Tibial nerve (tissue), 4 donors: ENCODE results near the gene CARD18. TPM values are rescaled to one million over a fixed set of nuclear protein-coding genes. Genes with fewer than 3 reads are reported as not detected.

Experiments
- DNase-seq, 2 donors: peaks; one replicate each; pipeline ENCODE4 v3.0.0-alpha.2; 2019; ENCODE audit warnings: low spot score in 2 of 2
- H3K27ac ChIP-seq, 4 donors: fragments of 200-600 bp; sonication (generic) in 3 of 4; one replicate each; pipeline ENCODE4 v1.5.1; 2017 to 2019; ENCODE audit warnings: mild to moderate bottlenecking in 1 of 4
- H3K27me3 ChIP-seq, 2 donors: fragments of 200-600 bp; sonication (generic) in 1 of 2; one replicate each; pipeline versions ENCODE4 v1.5.1 to v1.6.0; 2017 to 2019
- H3K36me3 ChIP-seq, 3 donors: fragments of 200-600 bp; sonication (generic); one replicate each; pipeline ENCODE4 v1.5.1; 2018 to 2019
- H3K4me1 ChIP-seq, 4 donors: fragments of 200-600 bp; sonication (generic) in 3 of 4; one replicate each; pipeline ENCODE4 v1.5.1; 2017 to 2019
- H3K4me3 ChIP-seq, 4 donors: fragments of 200-600 bp; sonication (generic) in 3 of 4; one replicate each; pipeline ENCODE4 v1.5.1; 2017 to 2019; ENCODE audit warnings: mild to moderate bottlenecking in 1 of 4, moderate library complexity in 1 of 4
- H3K9me3 ChIP-seq, 4 donors: fragments of 200-600 bp; sonication (generic) in 3 of 4; one replicate each; pipeline ENCODE4 v1.5.1; 2017 to 2019
- EP300 ChIP-seq, 2 donors: sonication (generic); formaldehyde crosslinking; IDR thresholded peaks; one replicate each; pipeline ENCODE4 v1.6.1; 2017; ENCODE audit warnings: antibody characterized with exemption in 2 of 2, mild to moderate bottlenecking in 1 of 2
- POLR2A ChIP-seq, 2 donors: fragments of 450-650 bp; IDR thresholded peaks; one replicate each; pipeline ENCODE4 v1.6.1; 2017; ENCODE audit warnings: antibody characterized with exemption in 2 of 2, mild to moderate bottlenecking in 2 of 2, moderate library complexity in 2 of 2
- WGBS, 2 donors: methylation state at CpG; one replicate each; pipeline ENCODE4 v1.1.5; 2018; 5-methylcytosine and 5-hydroxymethylcytosine counted together
- total RNA-seq, 4 donors: library from RNA; depleted of rRNA; stranded (reverse); fragments of >200 nt; gene quantifications; one replicate each; pipeline ENCODE4 v1.1.0, GENCODE V29; 2016
- TF ChIP-seq, protein P1 (sequence below), 5 experiments: fragments of 200-600 bp in 3 of 5; fragments of 450-650 bp in 2 of 5; sonication (generic) in 3 of 5; IDR thresholded peaks; one replicate each; pipeline ENCODE4 v1.5.1; 2016 to 2019; ENCODE audit warnings: antibody characterized with exemption in 5 of 5, mild to moderate bottlenecking in 3 of 5, moderate library complexity in 2 of 5

The CARD18 gene
- total RNA-seq, 4 donors from 2014 or later, result not detected

DNA sequence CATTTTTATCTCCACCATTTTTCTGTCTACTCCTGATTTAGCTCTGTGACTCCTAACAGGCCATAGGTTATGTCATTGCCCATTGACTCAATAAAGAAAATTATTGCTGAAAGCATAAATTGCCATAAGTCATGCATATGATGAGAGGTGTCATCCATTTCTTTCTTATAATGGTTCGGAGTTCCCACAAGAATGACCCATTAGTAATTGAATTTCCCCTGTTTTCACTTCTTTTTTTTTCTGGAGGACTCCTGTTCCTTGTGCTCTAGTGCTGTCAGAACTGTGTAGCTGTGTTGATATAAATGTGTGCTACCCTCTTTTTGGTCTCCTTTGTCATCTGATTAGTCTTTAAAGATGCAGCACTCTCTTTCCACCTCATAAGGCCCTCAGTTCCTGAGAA, 22.9 kb upstream of the CARD18 start:
- no peaks in the 10 kb centered on the region for H3K27me3 ChIP-seq
- WGBS, 2 donors, result 44 to 81% methylated on average over 1 of the region's 1 CpG
- H3K4me1 ChIP-seq, result no peaks in the 10 kb centered on the region
- no peaks in the 10 kb centered on the region for H3K36me3 ChIP-seq
- H3K4me3 ChIP-seq, result no peak overlapping the region
- H3K9me3 ChIP-seq, result no peaks in the 10 kb centered on the region
- H3K27ac ChIP-seq, result no peak overlapping the region
- TF ChIP-seq, protein P1, sequence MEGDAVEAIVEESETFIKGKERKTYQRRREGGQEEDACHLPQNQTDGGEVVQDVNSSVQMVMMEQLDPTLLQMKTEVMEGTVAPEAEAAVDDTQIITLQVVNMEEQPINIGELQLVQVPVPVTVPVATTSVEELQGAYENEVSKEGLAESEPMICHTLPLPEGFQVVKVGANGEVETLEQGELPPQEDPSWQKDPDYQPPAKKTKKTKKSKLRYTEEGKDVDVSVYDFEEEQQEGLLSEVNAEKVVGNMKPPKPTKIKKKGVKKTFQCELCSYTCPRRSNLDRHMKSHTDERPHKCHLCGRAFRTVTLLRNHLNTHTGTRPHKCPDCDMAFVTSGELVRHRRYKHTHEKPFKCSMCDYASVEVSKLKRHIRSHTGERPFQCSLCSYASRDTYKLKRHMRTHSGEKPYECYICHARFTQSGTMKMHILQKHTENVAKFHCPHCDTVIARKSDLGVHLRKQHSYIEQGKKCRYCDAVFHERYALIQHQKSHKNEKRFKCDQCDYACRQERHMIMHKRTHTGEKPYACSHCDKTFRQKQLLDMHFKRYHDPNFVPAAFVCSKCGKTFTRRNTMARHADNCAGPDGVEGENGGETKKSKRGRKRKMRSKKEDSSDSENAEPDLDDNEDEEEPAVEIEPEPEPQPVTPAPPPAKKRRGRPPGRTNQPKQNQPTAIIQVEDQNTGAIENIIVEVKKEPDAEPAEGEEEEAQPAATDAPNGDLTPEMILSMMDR (IDR thresholded peaks at IDR 0.05), result no peak
- TF ChIP-seq EP300 (IDR thresholded peaks at IDR 0.05), result no peak
- no peak for TF ChIP-seq POLR2A (IDR thresholded peaks at IDR 0.05)
- no peak for DNase-seq

DNA sequence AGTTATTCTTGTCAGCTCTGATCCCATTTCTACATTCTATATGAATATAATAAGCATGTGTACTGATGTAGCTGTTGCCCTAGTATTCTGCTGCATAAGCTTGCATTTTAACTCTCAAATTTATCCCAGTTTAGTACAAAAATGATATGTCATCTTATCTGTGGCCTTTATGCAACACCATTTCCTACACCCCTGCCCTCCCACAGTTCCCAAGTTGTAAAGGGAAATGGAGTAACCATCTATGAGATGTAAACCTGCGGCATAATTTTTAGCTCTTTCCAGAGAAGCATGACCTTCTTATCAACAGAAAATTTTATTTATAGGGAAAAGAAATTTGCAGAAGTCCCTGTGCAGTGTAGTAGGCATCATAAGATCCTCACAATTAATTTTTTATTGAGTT, 18.9 kb upstream of the CARD18 start:
- Histone ChIP-seq H3K36me3 (no peaks in the 10 kb centered on the region), H3K9me3 (no peaks in the 10 kb centered on the region), H3K27me3 (no peaks in the 10 kb centered on the region), H3K27ac (no peak overlapping the region), H3K4me3 (no peak overlapping the region), H3K4me1 (no peaks in the 10 kb centered on the region)
- TF ChIP-seq EP300 (IDR thresholded peaks at IDR 0.05) (no peak), POLR2A (IDR thresholded peaks at IDR 0.05) (no peak)
- TF ChIP-seq, protein P1 (IDR thresholded peaks at IDR 0.05), result no peak
- 87 to 95% methylated on average over 1 of the region's 1 CpG for WGBS, 2 donors
- DNase-seq, result no peak

DNA sequence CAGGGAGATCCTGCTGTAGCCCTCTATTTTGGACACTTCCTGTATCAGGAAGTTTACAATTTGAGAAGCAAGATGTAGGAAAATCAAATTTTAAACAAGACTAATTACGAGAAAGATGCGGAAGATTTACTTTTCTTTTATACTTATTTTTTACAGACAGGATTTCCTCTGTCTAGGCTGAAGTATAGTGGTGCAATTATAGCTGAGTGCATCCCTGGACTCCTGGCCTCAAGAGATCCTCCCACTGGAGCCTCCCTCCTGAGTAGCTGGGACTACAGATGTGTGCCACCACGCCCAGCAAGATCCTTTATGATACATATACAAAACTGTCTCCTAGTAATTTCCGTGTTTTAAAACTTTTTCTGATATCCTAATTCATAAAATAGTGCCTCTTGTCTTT, 17.2 kb upstream of the CARD18 start:
- no peaks in the 10 kb centered on the region for H3K27me3 ChIP-seq
- no peak for DNase-seq
- 76 to 83% methylated on average over 4 of the region's 4 CpGs for WGBS, 2 donors

DNA sequence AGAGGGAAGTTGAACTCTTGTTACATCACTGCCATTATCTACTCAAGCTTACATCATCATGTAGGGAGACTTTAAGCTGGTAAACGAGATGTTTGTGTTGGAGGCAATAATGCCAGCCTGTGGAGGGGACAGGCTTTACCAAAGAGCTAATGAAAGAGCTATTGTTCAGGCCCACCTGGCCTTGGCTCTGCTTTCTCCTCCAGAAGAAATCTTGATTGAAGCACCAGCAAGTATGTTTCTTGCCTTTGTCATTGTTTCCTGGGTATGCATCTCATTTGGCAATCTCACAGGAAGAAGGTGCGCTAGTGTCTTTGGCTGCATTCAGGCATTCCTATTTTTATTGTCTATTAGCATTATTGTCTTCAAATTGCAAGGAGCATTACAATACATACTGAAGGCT, 16.7 kb upstream of the CARD18 start:
- H3K9me3 ChIP-seq, result no peaks in the 10 kb centered on the region
- H3K27me3 ChIP-seq, result no peaks in the 10 kb centered on the region
- no peaks in the 10 kb centered on the region for H3K36me3 ChIP-seq
- TF ChIP-seq, protein P1 (IDR thresholded peaks at IDR 0.05), result no peak
- TF ChIP-seq POLR2A (IDR thresholded peaks at IDR 0.05) (no peak), EP300 (IDR thresholded peaks at IDR 0.05) (no peak)
- no peaks in the 10 kb centered on the region for H3K4me1 ChIP-seq
- no peak overlapping the region for H3K4me3 ChIP-seq
- no peak overlapping the region for H3K27ac ChIP-seq
- 63 to 64% methylated on average over 2 of the region's 2 CpGs for WGBS, 2 donors
- DNase-seq, result no peak

More for the DNA sequence above, 17.2 kb upstream of the CARD18 start:
- Histone ChIP-seq H3K4me1 (no peaks in the 10 kb centered on the region), H3K4me3 (no peak overlapping the region), H3K36me3 (no peaks in the 10 kb centered on the region), H3K27ac (no peak overlapping the region), H3K9me3 (no peaks in the 10 kb centered on the region)
- TF ChIP-seq, protein P1 (IDR thresholded peaks at IDR 0.05), result no peak
- TF ChIP-seq POLR2A (IDR thresholded peaks at IDR 0.05) (no peak), EP300 (IDR thresholded peaks at IDR 0.05) (no peak)

DNA sequence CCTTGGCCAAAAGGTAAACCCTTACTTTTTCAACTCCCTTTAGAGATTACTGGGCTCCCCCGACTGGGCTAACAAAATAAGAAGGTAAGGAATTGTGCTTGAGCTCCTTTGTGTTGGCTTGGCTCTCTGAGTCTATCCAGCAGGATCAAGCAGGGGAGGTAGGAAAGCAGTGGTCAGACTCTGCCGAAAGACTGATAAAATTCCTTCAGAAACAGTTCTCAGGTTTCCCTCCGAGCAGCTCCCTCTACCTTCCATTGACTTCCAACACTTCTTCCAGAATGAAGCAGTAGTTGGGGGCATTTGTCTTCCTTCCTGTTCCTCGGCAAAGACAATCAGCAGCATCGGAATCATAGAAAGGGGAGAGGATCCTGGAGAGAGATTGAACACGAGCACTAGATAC, 16.1 kb upstream of the CARD18 start:
- no peaks in the 10 kb centered on the region for H3K4me1 ChIP-seq
- H3K36me3 ChIP-seq, result no peaks in the 10 kb centered on the region
- no peak for DNase-seq
- no peak overlapping the region for H3K4me3 ChIP-seq
- H3K9me3 ChIP-seq, result no peaks in the 10 kb centered on the region
- no peak for TF ChIP-seq EP300 (IDR thresholded peaks at IDR 0.05)
- TF ChIP-seq, protein P1 (IDR thresholded peaks at IDR 0.05), result no peak
- TF ChIP-seq POLR2A (IDR thresholded peaks at IDR 0.05), result no peak
- H3K27ac ChIP-seq, result no peak overlapping the region
- H3K27me3 ChIP-seq, result no peaks in the 10 kb centered on the region
- 92 to 93% methylated on average over 6 of the region's 6 CpGs for WGBS, 2 donors
